ENCODE measurements around the gene FHOD1. TPM values are rescaled to one million over a fixed set of nuclear protein-coding genes. Genes with fewer than 3 reads are reported as not detected.

The FHOD1 gene
- total and polyA plus RNA-seq, 2 of the 13 experiments (the other 11 are each of a cell fraction or from before 2014, with no cell fraction given) = 20.0 to 20.8 TPM

- TF ChIP-seq SOX6 (IDR thresholded peaks at IDR 0.05) (no peak), SOX6 (CRISPR knock-in tag; IDR thresholded peaks at IDR 0.05) (peak; percentile 93), ZNF564 (CRISPR knock-in tag; IDR thresholded peaks at IDR 0.05) (no peak), MAZ (IDR thresholded peaks at IDR 0.05; ENCODE audit: borderline replicate concordance, low read depth, low read length) (peak; percentile 70; the same call in 1 of the 2 replicates), MAZ (CRISPR knock-in tag; IDR thresholded peaks at IDR 0.05; ENCODE audit: low read depth) (peak; percentile 91), TBX2 (CRISPR knock-in tag; IDR thresholded peaks at IDR 0.05; ENCODE audit: borderline replicate concordance) (peak; percentile 82; the same call in 1 of the 2 replicates), ZNF569 (CRISPR knock-in tag; IDR thresholded peaks at IDR 0.05; ENCODE audit: borderline replicate concordance) (no peak; the same call in 1 of the 2 replicates), MTF2 (CRISPR knock-in tag; IDR thresholded peaks at IDR 0.05; ENCODE audit: borderline replicate concordance) (peak; percentile 93; the same call in 1 of the 2 replicates), TAF1 (CRISPR knock-in tag; IDR thresholded peaks at IDR 0.05) (peak; percentile 86), ZMYM4 (CRISPR knock-in tag; IDR thresholded peaks at IDR 0.05) (no peak; the same call in 1 of the 2 replicates), AGO1 (IDR thresholded peaks at IDR 0.05; ENCODE audit: low read depth, low read length, poor library complexity, severe bottlenecking) (no peak), SIX4 (CRISPR knock-in tag; IDR thresholded peaks at IDR 0.05) (0 out of 2 replicates have a peak, but pooled peaks have one; percentile 10), REST (IDR thresholded peaks at IDR 0.05; ENCODE audit: borderline replicate concordance in 1 of 2, low read depth in 1 of 2, low read length in 2 of 2) (peak in 1 of 2 experiments; percentile 64; a peak in 1 of 4 replicates), ZNF280B (CRISPR knock-in tag; IDR thresholded peaks at IDR 0.05; ENCODE audit: borderline replicate concordance) (peak; percentile 43; the same call in 1 of the 2 replicates), CREB3 (CRISPR knock-in tag; IDR thresholded peaks at IDR 0.05) (no peak), ZNF7 (CRISPR knock-in tag; IDR thresholded peaks at IDR 0.05) (no peak), MYPOP (CRISPR knock-in tag; IDR thresholded peaks at IDR 0.05) (peak; percentile 89), ZNF576 (CRISPR knock-in tag; IDR thresholded peaks at IDR 0.05) (no peak), ZNF10 (CRISPR knock-in tag; IDR thresholded peaks at IDR 0.05; ENCODE audit: borderline replicate concordance, low read depth) (no peak)
Observed at GRCh38 chr16:67183627-67184452, 63.4 kb downstream of the FHOD1 start, which contains the start of gene MATCAP1 (continued).
